HEK293 (cell line): Measurements from ENCODE around the gene PLCB3.

ENCODE experiments used
- CTCF ChIA-PET: fragments of 350-600 bp; formaldehyde crosslinking; extraction: SDS; loops from one replicate; lab custom pipeline; 2021; ENCODE audit warnings: antibody characterized with exemption; lab: Yijun Ruan, JAX
- POLR2A ChIA-PET: fragments of 300-600 bp; formaldehyde crosslinking; extraction: SDS; loops from one replicate; lab custom pipeline; 2020; ENCODE audit warnings: antibody characterized with exemption, inconsistent platforms; lab: Yijun Ruan, JAX
- H3K27ac ChIP-seq: fragments of 200-500 bp; sonication (Bioruptor generic); 2 replicates; pipeline ENCODE4 v1.5.1; 2014; ENCODE audit warnings: low read depth, low read length, control low read depth, inconsistent platforms; ENCODE audit errors: extremely low read depth
- H3K36me3 ChIP-seq, 2 experiments: fragments of 200-500 bp in 1 of 2; sonication (Bioruptor generic) in 1 of 2; 1 replicate in 1 of 2; 2 replicates in 1 of 2; pipeline ENCODE4 v1.5.1; 2014 to 2017; ENCODE audit warnings: inconsistent platforms in 2 of 2, low read length in 2 of 2; ENCODE audit not compliant: control insufficient read depth in 2 of 2, insufficient read depth in 1 of 2
- H3K4me1 ChIP-seq: fragments of 200-500 bp; sonication (Bioruptor generic); 2 replicates; pipeline ENCODE4 v1.5.1; 2014; ENCODE audit warnings: mild to moderate bottlenecking, low read length, inconsistent platforms; ENCODE audit not compliant: control insufficient read depth, insufficient read depth
- H3K4me3 ChIP-seq: 2 replicates; pipeline ENCODE4 v1.5.1; 2011; ENCODE audit warnings: low read depth, mild to moderate bottlenecking, control low read depth, low read length, moderate library complexity
- H3K9me3 ChIP-seq: fragments of 200-500 bp; sonication (Bioruptor generic); 2 replicates; pipeline ENCODE4 v1.5.1; 2014; ENCODE audit warnings: low read depth, low read length, inconsistent platforms; ENCODE audit not compliant: control insufficient read depth, insufficient read depth
- EGR2 ChIP-seq: fragments of 450-650 bp; formaldehyde crosslinking; IDR thresholded peaks from 2 replicates; pipeline ENCODE4 v1.5.1; 2016; ENCODE audit warnings: low read depth, missing biosample characterization, missing genetic modification characterization
- OSR2 ChIP-seq: fragments of 450-650 bp; formaldehyde crosslinking; IDR thresholded peaks from 2 replicates; pipeline ENCODE4 v1.5.1; 2016; ENCODE audit warnings: missing biosample characterization, missing genetic modification characterization
- ZBTB1 ChIP-seq: fragments of 450-650 bp; formaldehyde crosslinking; IDR thresholded peaks from 2 replicates; pipeline ENCODE4 v1.5.1; 2016; ENCODE audit warnings: missing biosample characterization, missing genetic modification characterization
- ZBTB7A ChIP-seq: fragments of 450-650 bp; formaldehyde crosslinking; IDR thresholded peaks from 2 replicates; pipeline ENCODE4 v1.5.1; 2016; ENCODE audit warnings: low read depth, missing biosample characterization, missing genetic modification characterization
- ZFP37 ChIP-seq: fragments of 450-650 bp; formaldehyde crosslinking; IDR thresholded peaks from 2 replicates; pipeline ENCODE4 v1.5.1; 2016; ENCODE audit warnings: missing biosample characterization, missing genetic modification characterization
- ZIC2 ChIP-seq: fragments of 450-650 bp; formaldehyde crosslinking; IDR thresholded peaks from 2 replicates; pipeline ENCODE4 v1.5.1; 2016; ENCODE audit warnings: missing biosample characterization, missing genetic modification characterization
- ZNF121 ChIP-seq: fragments of 450-650 bp; formaldehyde crosslinking; IDR thresholded peaks from 2 replicates; pipeline ENCODE4 v1.5.1; 2016; ENCODE audit warnings: missing biosample characterization, missing genetic modification characterization
- ZNF280C ChIP-seq: fragments of 450-650 bp; formaldehyde crosslinking; IDR thresholded peaks from 2 replicates; pipeline ENCODE4 v1.5.1; 2016; ENCODE audit warnings: missing biosample characterization, missing genetic modification characterization
- ZNF416 ChIP-seq: fragments of 450-650 bp; formaldehyde crosslinking; IDR thresholded peaks from 2 replicates; pipeline ENCODE4 v1.5.1; 2016; ENCODE audit warnings: missing biosample characterization, missing genetic modification characterization
- ZNF449 ChIP-seq: fragments of 450-650 bp; formaldehyde crosslinking; IDR thresholded peaks from 2 replicates; pipeline ENCODE4 v1.5.1; 2017; ENCODE audit warnings: missing biosample characterization, mild to moderate bottlenecking, missing genetic modification characterization, moderate library complexity
- ZNF488 ChIP-seq: fragments of 450-650 bp; formaldehyde crosslinking; IDR thresholded peaks from 2 replicates; pipeline ENCODE4 v1.5.1; 2016; ENCODE audit warnings: missing biosample characterization, missing genetic modification characterization
- ZNF510 ChIP-seq: fragments of 450-650 bp; formaldehyde crosslinking; IDR thresholded peaks from 2 replicates; pipeline ENCODE4 v1.5.1; 2018; ENCODE audit warnings: mild to moderate bottlenecking, missing genetic modification characterization, missing biosample characterization; ENCODE audit not compliant: insufficient replicate concordance
- ZNF623 ChIP-seq: fragments of 450-650 bp; formaldehyde crosslinking; IDR thresholded peaks from 2 replicates; pipeline ENCODE4 v1.5.1; 2016; ENCODE audit warnings: missing biosample characterization, missing genetic modification characterization
- ZNF626 ChIP-seq: fragments of 450-650 bp; sonication (Bioruptor Pico); formaldehyde crosslinking; IDR thresholded peaks from 2 replicates; pipeline ENCODE4 v1.5.1; 2018; ENCODE audit warnings: missing biosample characterization, missing genetic modification characterization, inconsistent platforms
- ZXDB ChIP-seq: fragments of 450-650 bp; formaldehyde crosslinking; IDR thresholded peaks from 2 replicates; pipeline ENCODE4 v1.5.1; 2016; ENCODE audit warnings: missing biosample characterization, missing genetic modification characterization

The PLCB3 gene

GRCh38 chr11:64255135-64256128 is 4.1 kb downstream of the PLCB3 start (continued):
- no peak for TF ChIP-seq ZNF623 (tag by site-specific recombination)
- no peak for TF ChIP-seq ZNF510 (tag by site-specific recombination)
- no peak for TF ChIP-seq ZNF416 (tag by site-specific recombination)
- no peak for TF ChIP-seq ZNF121 (tag by site-specific recombination)
- TF ChIP-seq ZNF626 (tag by site-specific recombination), result no peak

- ChIA-PET POLR2A (interaction anchor here (0.9 to 1.6 kb wide), 4 partner anchors 12 to 15 kb away, joined by 3 to 6 read pairs (median 4); no protein-coding TSS in a partner anchor), CTCF (interaction anchor here (0.6 to 0.8 kb wide), 3 partner anchors 12 to 87 kb away, joined by 3 to 5 read pairs (median 3); no protein-coding TSS in a partner anchor)
- no peak overlapping the region for H3K4me3 ChIP-seq
- H3K27ac ChIP-seq, result no peak overlapping the region
- H3K4me1 ChIP-seq, result peaks cover 5% of the 10 kb centered on the region
- peaks cover 0 to 57% of the 10 kb centered on the region in 2 experiments; a peak in 2 of 3 replicates for H3K36me3 ChIP-seq
- TF ChIP-seq ZNF449 (tag by site-specific recombination) (peak; percentile 83), ZXDB (tag by site-specific recombination) (no peak), ZNF280C (tag by site-specific recombination) (no peak)
- H3K9me3 ChIP-seq, result no peaks in the 10 kb centered on the region
Measured at GRCh38 chr11:64256300-64256699, 5.0 kb downstream of the PLCB3 start.

- Histone ChIP-seq H3K27ac (no peak overlapping the region), H3K36me3 (peaks cover 0 to 78% of the 10 kb centered on the region in 2 experiments; a peak in 2 of 3 replicates), H3K4me3 (no peak overlapping the region), H3K9me3 (no peaks in the 10 kb centered on the region), H3K4me1 (no peaks in the 10 kb centered on the region)
- ChIA-PET CTCF (interaction anchor here (0.6 kb wide), 1 partner anchor 9 kb away, joined by 3 read pairs; no protein-coding TSS in a partner anchor), POLR2A (interaction anchor here (0.8 to 1.6 kb wide), 4 partner anchors 9 to 15 kb away, joined by 3 to 7 read pairs (median 4); no protein-coding TSS in a partner anchor)
- TF ChIP-seq ZBTB7A (no peak), EGR2 (no peak), ZBTB1 (tag by site-specific recombination) (no peak)
Measured at GRCh38 chr11:64258356-64258755, 7.0 kb downstream of the PLCB3 start.

- CTCF ChIA-PET, result interaction anchor here (0.7 kb wide), 1 partner anchor 1351 kb away, joined by 5 read pairs; no protein-coding TSS in a partner anchor
- POLR2A ChIA-PET, result interaction anchor here (0.8 to 1.6 kb wide), 3 partner anchors 9 to 16 kb away, joined by 3 to 4 read pairs (median 4); no protein-coding TSS in a partner anchor
- H3K27ac ChIP-seq, result no peak overlapping the region
Measured at GRCh38 chr11:64258946-64259532, 7.7 kb downstream of the PLCB3 start.

More at GRCh38 chr11:64258946-64259532, 7.7 kb downstream of the PLCB3 start:
- H3K4me3 ChIP-seq, result no peak overlapping the region
- peaks cover 0 to 83% of the 10 kb centered on the region in 2 experiments; a peak in 2 of 3 replicates for H3K36me3 ChIP-seq
- no peak for TF ChIP-seq ZNF488
- TF ChIP-seq ZIC2 (tag by site-specific recombination), result no peak
- no peak for TF ChIP-seq ZFP37 (tag by site-specific recombination)
- no peak for TF ChIP-seq OSR2 (tag by site-specific recombination)
- no peaks in the 10 kb centered on the region; the same call in 1 of the 2 replicates for H3K4me1 ChIP-seq
- no peaks in the 10 kb centered on the region for H3K9me3 ChIP-seq
